Heart left ventricle (tissue), 13 donors: Measurements from ENCODE around the gene RNF34.

Source experiments
- CTCF ChIP-seq, 12 donors: fragments of 200-600 bp; sonication (generic) in 4 of 12; IDR thresholded peaks; one replicate each; pipeline versions ENCODE4 v1.5.0 to v1.8.0; 2018 to 2022; ENCODE audit warnings: antibody characterized with exemption in 12 of 12, mild to moderate bottlenecking in 5 of 12
- POLR2A ChIP-seq, 2 donors: fragments of 450-650 bp; IDR thresholded peaks; one replicate each; pipeline ENCODE4 v1.6.1; 2017; ENCODE audit warnings: antibody characterized with exemption in 2 of 2, mild to moderate bottlenecking in 2 of 2, moderate library complexity in 2 of 2
- donor health status: ischemic (EF 13 %, LVEDD 7.1; RV severe dilation, severe dysfunction).
- donor health status: DM: no; HTN: yes; CAD: no.
- donor health status: DM: no; HTN: no; CAD: no.
- donor health status: ischemic (EF 25% LVEDD 6.9; RV normal size, moderate dysfunction).
- donor health status: ischemic (EF 25% LVEDD 5.7; RV mildly dilated, moderate dysfunction).
- donor health status: ischemic (EF 35%, LVEDD 5.7; RV mildly dilated, moderate dysfunction).
- donor health status: nonischemic (EF 11% LVEDD 7.7; RV severe dilation, severe dysfunction).
- donor health status: DM: yes; HTN: yes; CAD: no.
- donor health status: PGD.
- donor health status: ischemic (EF 29% LVEDD 5.4; RV normal size, mild dysfunction).
- donor health status: nonischemic (EF 23%, LVEDD 6.1; RV moderate dilation, normal function).

GRCh38 chr12:121472150-121472905 lies 72.4 kb downstream of the RNF34 start:
- no peak for TF ChIP-seq CTCF (IDR thresholded peaks at IDR 0.05)
- no peak for TF ChIP-seq POLR2A (IDR thresholded peaks at IDR 0.05)
